ENCODE measurements around the gene NTPCR.

GRCh38 chr1:232904131-232904530 is 46.3 kb upstream of the NTPCR start:
- TF ChIP-seq CTCF (IDR thresholded peaks at IDR 0.05) (no peak), POLR2A (IDR thresholded peaks at IDR 0.05) (no peak)
